ENCODE results near the gene NUP93.

Gene NUP93

GRCh38 chr16:56847173-56847910 is 117.4 kb downstream of the NUP93 start:
- no peak overlapping the region for H3K4me2 ChIP-seq (ENCODE audit: insufficient read depth, low read length)
- no peaks in the 10 kb centered on the region for H3K79me2 ChIP-seq (ENCODE audit: insufficient read depth, low read length)
- 0 out of 2 replicates have a peak overlapping the region, but pooled peaks have one; percentile 5 for H3K27ac ChIP-seq (ENCODE audit: low read length)
- H2AFZ ChIP-seq (ENCODE audit: low read depth, low read length) = no peak overlapping the region
- peak; percentile 53; the same call in 1 of the 3 replicates for ATAC-seq (ENCODE audit: insufficient read depth, low read depth)
- no peaks in the 10 kb centered on the region for H3K27me3 ChIP-seq (ENCODE audit: insufficient read depth, low read length, poor library complexity)
- no peaks in the 10 kb centered on the region for H3K9me3 ChIP-seq (ENCODE audit: insufficient read depth, low read length, severe bottlenecking)
- H3K4me1 ChIP-seq (ENCODE audit: insufficient read depth, low read length) = peaks cover 9% of the 10 kb centered on the region
- H3K9ac ChIP-seq (ENCODE audit: low read depth, low read length) = no peak overlapping the region
- H4K20me1 ChIP-seq (ENCODE audit: insufficient read depth, low read length) = no peaks in the 10 kb centered on the region
- peaks cover 35% of the 10 kb centered on the region for H3K36me3 ChIP-seq (ENCODE audit: insufficient read depth, low read length)
- TF ChIP-seq EZH2 (IDR thresholded peaks at IDR 0.05; ENCODE audit: borderline replicate concordance, low read depth, low read length, severe bottlenecking) (no peak), CTCF (IDR thresholded peaks at IDR 0.05; ENCODE audit: borderline replicate concordance, extremely low read depth, low read length, poor library complexity, severe bottlenecking) (no peak)
- peak; percentile 41 for DNase-seq
- no peak overlapping the region for H3K4me3 ChIP-seq (ENCODE audit: low read depth in 1 of 2, low read length in 2 of 2)

GRCh38 chr16:56848029-56848936 is 118.4 kb downstream of the NUP93 start:
- Histone ChIP-seq H3K4me2 (ENCODE audit: insufficient read depth, low read length) (no peak overlapping the region), H3K9me3 (ENCODE audit: insufficient read depth, low read length, severe bottlenecking) (no peaks in the 10 kb centered on the region), H3K36me3 (ENCODE audit: insufficient read depth, low read length) (peaks cover 26% of the 10 kb centered on the region), H3K27me3 (ENCODE audit: insufficient read depth, low read length, poor library complexity) (no peaks in the 10 kb centered on the region), H2AFZ (ENCODE audit: low read depth, low read length) (no peak overlapping the region), H4K20me1 (ENCODE audit: insufficient read depth, low read length) (no peaks in the 10 kb centered on the region), H3K27ac (ENCODE audit: low read length) (0 out of 2 replicates have a peak overlapping the region, but pooled peaks have one; percentile 2), H3K79me2 (ENCODE audit: insufficient read depth, low read length) (no peaks in the 10 kb centered on the region), H3K9ac (ENCODE audit: low read depth, low read length) (no peak overlapping the region), H3K4me3 (ENCODE audit: low read depth in 1 of 2, low read length in 2 of 2) (no peak overlapping the region), H3K4me1 (ENCODE audit: insufficient read depth, low read length) (peaks cover 9% of the 10 kb centered on the region)
- ATAC-seq (ENCODE audit: insufficient read depth, low read depth) = no peak
- no peak for TF ChIP-seq EZH2 (IDR thresholded peaks at IDR 0.05; ENCODE audit: borderline replicate concordance, low read depth, low read length, severe bottlenecking)
- no peak for TF ChIP-seq CTCF (IDR thresholded peaks at IDR 0.05; ENCODE audit: borderline replicate concordance, extremely low read depth, low read length, poor library complexity, severe bottlenecking)
- no peak for DNase-seq

DNA sequence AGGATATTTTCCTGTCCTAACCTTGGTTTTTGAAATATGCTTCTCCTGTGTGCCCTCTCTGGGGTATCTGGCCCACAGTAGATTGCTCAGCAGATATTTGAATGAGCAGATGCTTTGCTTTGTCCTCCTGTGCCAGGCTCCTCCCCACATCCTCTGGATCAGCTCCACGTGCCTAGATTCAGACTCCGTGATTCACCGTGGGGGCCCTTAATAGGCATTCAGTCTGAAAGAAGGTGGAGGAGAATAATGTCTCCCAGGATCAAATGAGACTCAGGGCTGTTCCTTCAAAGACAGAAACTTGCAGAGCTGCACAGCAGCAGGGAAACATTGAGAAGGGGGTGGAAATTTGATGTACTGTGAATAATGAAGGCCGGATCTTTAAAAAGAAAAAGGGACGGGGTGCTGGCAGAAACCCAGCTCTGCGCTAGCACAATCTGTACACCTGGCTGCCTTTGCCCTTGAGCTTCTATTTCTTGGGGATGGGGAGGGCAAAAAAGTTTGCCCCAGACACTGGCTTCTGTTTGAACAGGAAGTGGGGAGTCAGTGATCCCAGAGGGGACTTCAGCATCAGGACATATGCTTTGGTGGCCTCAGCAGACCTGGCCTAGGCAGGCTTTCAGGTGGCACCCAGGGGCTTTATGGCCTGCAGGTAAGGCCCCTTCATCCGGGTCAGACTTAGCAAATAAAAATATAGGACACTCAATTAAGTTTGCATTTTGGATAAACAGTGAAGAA is 119.2 kb downstream of the NUP93 start:
- H3K4me2 ChIP-seq (ENCODE audit: insufficient read depth, low read length) = no peak overlapping the region
- no peak overlapping the region for H3K4me3 ChIP-seq (ENCODE audit: low read depth in 1 of 2, low read length in 2 of 2)
- H2AFZ ChIP-seq (ENCODE audit: low read depth, low read length) = no peak overlapping the region
- peaks cover 9% of the 10 kb centered on the region for H3K4me1 ChIP-seq (ENCODE audit: insufficient read depth, low read length)
- H3K27me3 ChIP-seq (ENCODE audit: insufficient read depth, low read length, poor library complexity) = no peaks in the 10 kb centered on the region
- no peak overlapping the region for H3K27ac ChIP-seq (ENCODE audit: low read length)
- H4K20me1 ChIP-seq (ENCODE audit: insufficient read depth, low read length) = no peaks in the 10 kb centered on the region
- no peak overlapping the region for H3K9ac ChIP-seq (ENCODE audit: low read depth, low read length)
- H3K9me3 ChIP-seq (ENCODE audit: insufficient read depth, low read length, severe bottlenecking) = no peaks in the 10 kb centered on the region
- TF ChIP-seq CTCF (IDR thresholded peaks at IDR 0.05; ENCODE audit: borderline replicate concordance, extremely low read depth, low read length, poor library complexity, severe bottlenecking) (no peak), EZH2 (IDR thresholded peaks at IDR 0.05; ENCODE audit: borderline replicate concordance, low read depth, low read length, severe bottlenecking) (no peak)
- ATAC-seq (ENCODE audit: insufficient read depth, low read depth) = peak; percentile 52
- H3K36me3 ChIP-seq (ENCODE audit: insufficient read depth, low read length) = peaks cover 17% of the 10 kb centered on the region
- H3K79me2 ChIP-seq (ENCODE audit: insufficient read depth, low read length) = no peaks in the 10 kb centered on the region
- DNase-seq = peak; percentile 28

Data from DND-41 (cell line).